Prostate gland (tissue), 2 donors: ENCODE measurements around the gene FBXO44. TPM values are rescaled to one million over a fixed set of nuclear protein-coding genes. Genes with fewer than 3 reads are reported as not detected.
A peak's percentile ranks its signal among the peaks of the same experiment; 100 is the strongest.

Experiments used
- DNase-seq: peaks from one replicate; pipeline ENCODE4 v3.0.0-alpha.2; 2019; ENCODE audit warnings: low spot score
- H3K27ac ChIP-seq, 2 donors: fragments of 200-600 bp; sonication (generic); 2 replicates each; pipeline ENCODE4 v1.5.1; 2017 to 2019
- H3K27me3 ChIP-seq: fragments of 200-600 bp; sonication (generic); replicated peaks from 2 replicates; pipeline ENCODE4 v1.5.1; 2019; ENCODE audit not compliant: insufficient read depth
- H3K36me3 ChIP-seq, 2 donors: fragments of 200-600 bp; sonication (generic); 1 replicate in 1 of 2; 2 replicates in 1 of 2; pipeline versions ENCODE4 v1.5.1 to v1.8.1; 2017 to 2019
- H3K4me1 ChIP-seq: fragments of 200-600 bp; sonication (generic); replicated peaks from 2 replicates; pipeline ENCODE4 v1.5.1; 2019
- H3K4me3 ChIP-seq, 2 donors: fragments of 200-600 bp; sonication (generic); 2 replicates each; pipeline ENCODE4 v1.5.1; 2017 to 2019
- H3K9me3 ChIP-seq: fragments of 200-600 bp; sonication (generic); 2 replicates; pipeline ENCODE4 v1.5.1; 2017
- POLR2A ChIP-seq: fragments of 450-650 bp; IDR thresholded peaks from one replicate; pipeline ENCODE4 v1.6.1; 2016; ENCODE audit warnings: antibody characterized with exemption, mild to moderate bottlenecking
- POLR2AphosphoS5 ChIP-seq: sonication (generic); formaldehyde crosslinking; IDR thresholded peaks from one replicate; pipeline ENCODE4 v1.6.1; 2017; ENCODE audit warnings: antibody characterized with exemption
- WGBS: methylation state at CpG from one replicate; pipeline ENCODE4 v1.1.5; 2018; 5-methylcytosine and 5-hydroxymethylcytosine counted together
- intact Hi-C: fragments of 100-400 bp; cut with DNase I; formaldehyde crosslinking; loops from one replicate; pipeline ENCODE4 v1.14.2; 2022
- total RNA-seq, 2 donors: library from RNA; depleted of rRNA; stranded (reverse); fragments of >200 nt; gene quantifications; one replicate each; pipeline ENCODE4 v1.1.0, GENCODE V29; 2016
- TF ChIP-seq, protein P1 (sequence below), 4 experiments: fragments of 200-600 bp in 2 of 4; fragments of 450-650 bp in 2 of 4; sonication (generic) in 2 of 4; IDR thresholded peaks; 1 replicate in 3 of 4; 2 replicates in 1 of 4; pipeline ENCODE4 v1.5.1; 2016 to 2019; ENCODE audit warnings: antibody characterized with exemption in 4 of 4, mild to moderate bottlenecking in 2 of 4, moderate library complexity in 2 of 4

Gene FBXO44
- total RNA-seq, 2 donors from 2014 or later: 29.5 to 51.2 TPM

DNA sequence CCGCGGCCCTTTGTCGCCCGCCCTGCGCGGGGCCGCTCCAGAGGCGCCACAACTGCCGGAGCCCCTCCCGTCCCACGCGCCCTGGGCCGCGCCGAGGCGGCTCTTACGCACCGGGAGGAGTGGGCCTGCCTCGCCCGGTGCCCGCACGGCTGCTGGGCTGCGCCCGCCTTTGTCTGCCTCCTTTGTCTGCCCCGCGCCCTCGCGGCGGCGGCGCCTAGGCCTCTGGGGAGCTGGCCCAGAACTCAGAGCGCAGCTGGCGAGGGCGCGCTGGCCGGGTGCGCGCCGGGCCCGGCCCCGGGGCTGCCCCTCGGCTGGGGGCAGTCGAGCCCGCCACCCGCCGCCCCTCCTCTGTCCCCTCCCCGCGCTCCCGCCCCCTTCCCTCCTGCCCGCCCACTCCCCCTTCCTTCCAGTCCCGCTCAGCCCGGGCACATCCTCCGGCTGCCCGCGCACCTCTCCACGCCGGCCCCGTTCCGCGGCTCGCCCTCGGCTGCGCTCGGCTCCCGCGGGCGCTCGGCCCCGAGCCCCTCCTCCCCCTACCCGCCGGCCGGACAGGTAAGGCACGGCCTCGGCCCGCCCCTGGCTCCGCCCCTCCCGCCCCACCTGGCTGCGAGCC lies 36.7 kb downstream of the FBXO44 start, which contains the start of gene DRAXIN:
Gene DRAXIN (plus strand): TSS at position 409 of the 613 bp plus-strand sequence. CDS start 14,549 bp downstream, outside the sequence.
- WGBS: 0% methylated on average over 36 of the region's 78 CpGs
- intact Hi-C loops: no loop called here
- H3K4me1 ChIP-seq: peaks cover 6% of the 10 kb centered on the region
- no peaks in the 10 kb centered on the region for H3K27me3 ChIP-seq
- H3K27ac ChIP-seq: no peak within 1 kb of the TSS
- TF ChIP-seq, protein P1, sequence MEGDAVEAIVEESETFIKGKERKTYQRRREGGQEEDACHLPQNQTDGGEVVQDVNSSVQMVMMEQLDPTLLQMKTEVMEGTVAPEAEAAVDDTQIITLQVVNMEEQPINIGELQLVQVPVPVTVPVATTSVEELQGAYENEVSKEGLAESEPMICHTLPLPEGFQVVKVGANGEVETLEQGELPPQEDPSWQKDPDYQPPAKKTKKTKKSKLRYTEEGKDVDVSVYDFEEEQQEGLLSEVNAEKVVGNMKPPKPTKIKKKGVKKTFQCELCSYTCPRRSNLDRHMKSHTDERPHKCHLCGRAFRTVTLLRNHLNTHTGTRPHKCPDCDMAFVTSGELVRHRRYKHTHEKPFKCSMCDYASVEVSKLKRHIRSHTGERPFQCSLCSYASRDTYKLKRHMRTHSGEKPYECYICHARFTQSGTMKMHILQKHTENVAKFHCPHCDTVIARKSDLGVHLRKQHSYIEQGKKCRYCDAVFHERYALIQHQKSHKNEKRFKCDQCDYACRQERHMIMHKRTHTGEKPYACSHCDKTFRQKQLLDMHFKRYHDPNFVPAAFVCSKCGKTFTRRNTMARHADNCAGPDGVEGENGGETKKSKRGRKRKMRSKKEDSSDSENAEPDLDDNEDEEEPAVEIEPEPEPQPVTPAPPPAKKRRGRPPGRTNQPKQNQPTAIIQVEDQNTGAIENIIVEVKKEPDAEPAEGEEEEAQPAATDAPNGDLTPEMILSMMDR (IDR thresholded peaks at IDR 0.05): no peak
- TF ChIP-seq POLR2A (no peak), POLR2AphosphoS5 (no peak)
- no peaks in the 10 kb centered on the region for H3K36me3 ChIP-seq
- peak within 1 kb of the TSS; percentile 6 to 24 for H3K4me3 ChIP-seq
- DNase-seq: no peak
- H3K9me3 ChIP-seq: no peaks in the 10 kb centered on the region

DNA sequence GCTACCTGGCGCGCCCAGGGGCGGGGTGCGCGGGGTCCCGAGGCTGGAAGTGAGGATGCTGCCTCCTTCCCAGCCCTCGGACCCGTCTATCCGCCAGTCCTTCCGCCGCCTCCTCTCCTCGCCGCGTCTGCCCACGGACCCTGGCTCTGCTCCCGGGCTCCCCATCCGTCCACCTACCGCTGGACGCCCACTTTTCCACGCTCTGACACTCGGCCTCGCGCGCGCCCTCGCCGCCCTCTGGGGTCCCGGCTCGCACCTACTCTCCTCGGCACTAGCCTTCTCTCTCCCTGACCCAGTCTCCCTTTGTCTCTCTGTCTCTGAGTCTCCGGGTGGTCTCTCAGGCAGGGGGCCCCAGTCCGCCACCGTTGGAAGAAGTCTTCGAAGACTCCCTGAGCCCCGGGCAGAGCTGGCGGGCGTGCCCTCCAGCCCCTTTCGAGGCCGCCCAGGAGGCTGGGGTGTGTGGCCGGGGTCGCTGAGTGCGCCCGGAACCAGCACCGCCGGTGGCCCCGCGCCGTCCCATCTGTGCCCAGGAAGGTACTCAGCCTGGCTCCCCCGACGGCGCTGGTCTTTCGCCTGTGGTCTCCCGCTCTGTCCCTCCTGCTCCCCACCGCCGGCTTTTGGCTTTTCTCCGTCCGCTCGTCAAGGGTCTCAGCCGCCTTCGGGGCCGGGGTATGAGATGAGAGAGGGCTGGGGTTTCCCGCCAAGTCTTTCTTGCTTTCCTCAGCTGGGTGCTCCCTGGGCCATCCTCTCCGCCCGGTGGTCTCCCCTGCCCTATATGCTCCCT lies 37.4 kb downstream of the FBXO44 start:
- Histone ChIP-seq H3K27ac (no peak overlapping the region), H3K4me3 (peak overlapping the region in 1 of 2 donors; percentile 24), H3K36me3 (no peaks in the 10 kb centered on the region), H3K9me3 (no peaks in the 10 kb centered on the region), H3K27me3 (no peaks in the 10 kb centered on the region), H3K4me1 (peaks cover 6% of the 10 kb centered on the region)
- 13% methylated on average over 58 of the region's 64 CpGs for WGBS
- TF ChIP-seq, protein P1 (IDR thresholded peaks at IDR 0.05): no peak
- TF ChIP-seq POLR2AphosphoS5: no peak
- TF ChIP-seq POLR2A: no peak
- intact Hi-C loops: no loop called here
- no peak for DNase-seq

DNA sequence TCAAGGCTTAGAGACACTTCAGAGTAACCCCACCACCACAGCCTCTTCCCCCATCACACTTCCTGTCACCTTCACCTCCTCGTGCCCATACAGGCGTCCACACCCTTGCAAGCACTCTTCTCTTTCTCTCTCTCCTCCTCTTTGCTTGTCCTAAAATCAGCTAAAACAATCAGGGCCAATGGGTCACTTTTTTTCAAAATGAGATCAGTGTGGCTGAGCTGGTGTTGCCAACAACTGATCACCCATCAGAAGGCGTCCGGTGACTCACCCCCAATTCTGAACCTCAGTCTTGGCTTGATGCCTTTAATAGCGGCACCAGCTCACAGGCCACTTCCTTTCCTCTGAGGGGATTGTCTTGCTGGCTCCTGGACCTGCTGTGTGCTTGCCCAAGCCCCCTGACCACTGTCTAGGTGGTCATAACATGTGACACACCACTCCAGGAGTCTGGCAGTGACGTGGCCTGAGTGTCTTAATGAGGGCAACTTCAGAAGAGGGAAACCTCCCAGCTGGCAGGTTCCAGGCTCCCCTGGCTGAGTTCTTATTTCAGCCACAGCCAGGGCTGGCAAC lies 38.4 kb downstream of the FBXO44 start:
- H3K4me1 ChIP-seq: peaks cover 6% of the 10 kb centered on the region
- no peak for DNase-seq
- H3K27ac ChIP-seq: no peak overlapping the region
- 17% methylated on average over 6 of the region's 6 CpGs for WGBS
- intact Hi-C loops: no loop called here
- H3K9me3 ChIP-seq: no peaks in the 10 kb centered on the region
- H3K36me3 ChIP-seq: no peaks in the 10 kb centered on the region
- H3K4me3 ChIP-seq: no peak overlapping the region
- no peaks in the 10 kb centered on the region for H3K27me3 ChIP-seq
- TF ChIP-seq POLR2A: no peak
- TF ChIP-seq POLR2AphosphoS5: no peak
- TF ChIP-seq, protein P1 (IDR thresholded peaks at IDR 0.05): no peak

DNA sequence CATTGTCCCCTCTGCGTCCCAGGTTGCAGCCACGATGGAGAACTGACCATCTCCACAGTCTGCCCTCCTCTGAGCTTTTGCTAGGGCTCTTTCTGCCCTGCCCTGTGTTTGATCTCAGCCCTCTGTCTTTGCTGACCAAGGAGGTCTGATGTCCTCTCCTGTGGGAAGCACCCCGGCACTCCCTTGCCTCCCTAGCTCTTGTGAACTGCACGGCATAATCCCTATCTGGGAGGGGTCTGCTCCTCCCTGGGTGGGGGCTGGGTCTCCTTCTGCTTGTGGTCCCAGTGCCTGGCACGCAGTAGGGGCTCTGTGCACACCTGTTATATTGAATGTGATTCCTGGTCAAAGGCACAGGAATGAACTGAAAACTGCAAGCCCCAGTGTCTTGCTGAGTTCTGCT lies 39.2 kb downstream of the FBXO44 start:
- Histone ChIP-seq H3K9me3 (no peaks in the 10 kb centered on the region), H3K4me1 (peaks cover 6% of the 10 kb centered on the region), H3K36me3 (no peaks in the 10 kb centered on the region), H3K4me3 (no peak overlapping the region), H3K27ac (no peak overlapping the region), H3K27me3 (no peaks in the 10 kb centered on the region)
- intact Hi-C loops: no loop called here
- WGBS: 81% methylated on average over 5 of the region's 5 CpGs
- TF ChIP-seq POLR2AphosphoS5 (no peak), POLR2A (no peak)
- TF ChIP-seq, protein P1 (IDR thresholded peaks at IDR 0.05): no peak
- DNase-seq: no peak
